CD14-positive monocyte (primary cell): ENCODE data around the gene ACER1. TPM values are rescaled to one million over a fixed set of nuclear protein-coding genes. Genes with fewer than 3 reads are reported as not detected.

Experiments used
- DNase-seq, 3 donors: peaks; one replicate each; pipeline ENCODE4 v3.0.0-alpha.2; 2011 to 2022
- H2AFZ ChIP-seq: 2 replicates; pipeline ENCODE4 v1.6.0; 2012; ENCODE audit warnings: mild to moderate bottlenecking, low read depth, low read length, inconsistent platforms; ENCODE audit not compliant: insufficient read depth, poor library complexity, severe bottlenecking
- H3K27ac ChIP-seq, 2 donors: 1 replicate in 1 of 2; 2 replicates in 1 of 2; pipeline ENCODE4 v1.5.1; 2012 to 2013; ENCODE audit warnings: low read length in 2 of 2, control low read depth in 1 of 2, inconsistent platforms in 1 of 2, low read depth in 1 of 2, mild to moderate bottlenecking in 1 of 2
- H3K27me3 ChIP-seq, 2 donors: one replicate each; pipeline versions ENCODE4 v1.6.0 to v1.6.1; 2011 to 2013; ENCODE audit warnings: low read length in 2 of 2; ENCODE audit not compliant: control insufficient read depth in 2 of 2, insufficient read depth in 2 of 2
- H3K36me3 ChIP-seq, 2 donors: replicated peaks in 1 of 2; 1 replicate in 1 of 2; 2 replicates in 1 of 2; pipeline versions ENCODE4 v1.5.1 to v1.6.1; 2012 to 2013; ENCODE audit warnings: low read length in 2 of 2, control low read depth in 1 of 2, inconsistent platforms in 1 of 2, mild to moderate bottlenecking in 1 of 2; ENCODE audit not compliant: insufficient read depth in 2 of 2, control insufficient read depth in 1 of 2
- H3K4me1 ChIP-seq, 2 donors: 1 replicate in 1 of 2; 2 replicates in 1 of 2; pipeline versions ENCODE4 v1.5.1 to v1.6.1; 2012 to 2013; ENCODE audit warnings: low read length in 2 of 2, control low read depth in 1 of 2, inconsistent platforms in 1 of 2, mild to moderate bottlenecking in 1 of 2, moderate library complexity in 1 of 2; ENCODE audit not compliant: insufficient read depth in 2 of 2, control insufficient read depth in 1 of 2
- H3K4me2 ChIP-seq: replicated peaks from 2 replicates; pipeline ENCODE3; 2012; ENCODE audit warnings: low read length, moderate library complexity, mild to moderate bottlenecking; ENCODE audit not compliant: poor library complexity, severe bottlenecking; ENCODE audit errors: extremely low read depth
- H3K4me3 ChIP-seq, 3 experiments: fragments of 200-600 bp in 1 of 3; sonication (generic) in 1 of 3; replicated peaks in 1 of 3; 1 replicate in 2 of 3; 2 replicates in 1 of 3; pipeline ENCODE4 v1.5.1; 2011 to 2013; ENCODE audit warnings: low read length in 3 of 3, mild to moderate bottlenecking in 3 of 3, control low read depth in 2 of 3, low read depth in 2 of 3, inconsistent platforms in 1 of 3, moderate library complexity in 1 of 3
- H3K79me2 ChIP-seq: 2 replicates; pipeline ENCODE4 v1.6.0; 2012; ENCODE audit warnings: mild to moderate bottlenecking, control low read depth, inconsistent platforms, low read length, moderate library complexity; ENCODE audit not compliant: insufficient read depth
- H3K9ac ChIP-seq: 2 replicates; pipeline ENCODE4 v1.6.0; 2017; ENCODE audit warnings: low read length, mild to moderate bottlenecking; ENCODE audit not compliant: insufficient read depth, poor library complexity, severe bottlenecking
- H3K9me3 ChIP-seq, 2 donors: replicated peaks in 1 of 2; 1 replicate in 1 of 2; 2 replicates in 1 of 2; pipeline versions ENCODE4 v1.5.1 to v1.6.1; 2012 to 2013; ENCODE audit warnings: low read length in 2 of 2, control low read depth in 1 of 2; ENCODE audit not compliant: control insufficient read depth in 1 of 2, insufficient read depth in 1 of 2
- H4K20me1 ChIP-seq: 2 replicates; pipeline ENCODE4 v1.6.0; 2012; ENCODE audit warnings: mild to moderate bottlenecking, low read length, control low read depth, moderate library complexity; ENCODE audit not compliant: insufficient read depth
- H3K27ac Mint-ChIP-seq, 7 donors: one replicate each; pipeline ENCODE4 v1.8.0; 2020; ENCODE audit warnings: mild to moderate bottlenecking in 7 of 7, mixed read lengths in 7 of 7, moderate library complexity in 6 of 7, inconsistent platforms in 2 of 7
- H3K27me3 Mint-ChIP-seq, 3 donors: one replicate each; pipeline ENCODE4 v1.8.0; 2021 to 2022; ENCODE audit warnings: low read depth in 3 of 3, mild to moderate bottlenecking in 3 of 3, mixed read lengths in 3 of 3, moderate library complexity in 3 of 3, inconsistent platforms in 1 of 3
- H3K36me3 Mint-ChIP-seq, 2 donors: one replicate each; pipeline ENCODE4 v1.8.0; 2020; ENCODE audit warnings: mixed read lengths in 2 of 2, inconsistent platforms in 1 of 2, mild to moderate bottlenecking in 1 of 2
- H3K4me1 Mint-ChIP-seq: one replicate; pipeline ENCODE4 v1.8.0; 2020; ENCODE audit warnings: mild to moderate bottlenecking, mixed read lengths
- H3K4me3 Mint-ChIP-seq, 2 donors: one replicate each; pipeline ENCODE4 v1.8.0; 2020; ENCODE audit warnings: mild to moderate bottlenecking in 2 of 2, mixed read lengths in 2 of 2, moderate library complexity in 1 of 2
- H3K9me3 Mint-ChIP-seq, 7 donors: one replicate each; pipeline ENCODE4 v1.8.0; 2020 to 2022; ENCODE audit warnings: mixed read lengths in 7 of 7, mild to moderate bottlenecking in 6 of 7, moderate library complexity in 6 of 7, inconsistent platforms in 2 of 7
- WGBS: methylation state at CpG from one replicate; pipeline ENCODE4 v1.1.5; 2013; ENCODE audit warnings: missing lambda C conversion rate; ENCODE audit not compliant: insufficient coverage; 5-methylcytosine and 5-hydroxymethylcytosine counted together
- intact Hi-C, 2 donors: fragments of 100-400 bp; cut with micrococcal nuclease; formaldehyde crosslinking; loops; one replicate each; pipeline versions ENCODE4 v1.15.0 to v1.15.1; 2023
- polyA plus RNA-seq, 3 donors: library from polyadenylated mRNA; depleted of rRNA in 1 of 3; unstranded in 2 of 3; stranded (reverse) in 1 of 3; fragments of 300-500 nt in 2 of 3; fragments of >200 nt in 1 of 3; fragmentation: Illumina TruSeq in 2 of 3; gene quantifications; 1 replicate in 2 of 3; 2 replicates in 1 of 3; pipeline ENCODE4 v1.2.3, GENCODE V29; 2012 to 2021
- TF ChIP-seq, protein P1 (sequence below): fragments of 200-600 bp; IDR thresholded peaks from one replicate; pipeline ENCODE4 v1.8.0; 2022; ENCODE audit warnings: antibody characterized with exemption, mild to moderate bottlenecking

The ACER1 gene
- polyA plus RNA-seq, 3 donors: not detected

DNA sequence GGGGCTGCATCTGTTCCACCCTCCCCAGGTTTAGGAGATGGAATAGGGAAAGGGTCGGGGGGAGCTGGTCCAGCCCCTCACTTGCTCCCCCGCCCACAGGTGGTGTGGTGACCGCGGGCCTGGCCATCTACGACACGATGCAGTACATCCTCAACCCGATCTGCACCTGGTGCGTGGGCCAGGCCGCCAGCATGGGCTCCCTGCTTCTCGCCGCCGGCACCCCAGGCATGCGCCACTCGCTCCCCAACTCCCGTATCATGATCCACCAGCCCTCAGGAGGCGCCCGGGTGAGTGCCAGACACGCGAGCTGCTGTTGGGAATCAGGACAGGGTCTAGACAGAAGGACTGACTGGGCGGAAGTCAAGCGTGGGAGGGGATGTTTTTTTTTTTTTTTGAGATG is 30.9 kb upstream of the ACER1 start:
- WGBS: 97% methylated on average over 16 of the region's 21 CpGs
- intact Hi-C loops: no loop called here
- Mint-ChIP-seq H3K4me1 (peaks cover 18% of the 10 kb centered on the region), H3K4me3 (no peak overlapping the region), H3K9me3 (peaks cover 0 to 4% (median 0%) of the 10 kb centered on the region in 7 donors), H3K27me3 (peaks cover 0 to 2% (median 0%) of the 10 kb centered on the region in 3 donors), H3K36me3 (peaks cover 37 to 57% of the 10 kb centered on the region in 2 donors), H3K27ac (peak overlapping the region in 1 of 7 donors; percentile 2)
- Histone ChIP-seq H3K27me3 (no peaks in the 10 kb centered on the region), H2AFZ (no peak overlapping the region), H3K27ac (no peak overlapping the region), H3K4me3 (no peak overlapping the region), H4K20me1 (no peaks in the 10 kb centered on the region), H3K4me1 (peaks cover 12 to 19% of the 10 kb centered on the region in 2 donors), H3K9ac (no peak overlapping the region), H3K36me3 (peaks cover 33 to 49% of the 10 kb centered on the region in 2 donors), H3K9me3 (no peaks in the 10 kb centered on the region), H3K4me2 (no peak overlapping the region), H3K79me2 (peaks cover 11% of the 10 kb centered on the region)
- DNase-seq: no peak
- TF ChIP-seq, protein P1, sequence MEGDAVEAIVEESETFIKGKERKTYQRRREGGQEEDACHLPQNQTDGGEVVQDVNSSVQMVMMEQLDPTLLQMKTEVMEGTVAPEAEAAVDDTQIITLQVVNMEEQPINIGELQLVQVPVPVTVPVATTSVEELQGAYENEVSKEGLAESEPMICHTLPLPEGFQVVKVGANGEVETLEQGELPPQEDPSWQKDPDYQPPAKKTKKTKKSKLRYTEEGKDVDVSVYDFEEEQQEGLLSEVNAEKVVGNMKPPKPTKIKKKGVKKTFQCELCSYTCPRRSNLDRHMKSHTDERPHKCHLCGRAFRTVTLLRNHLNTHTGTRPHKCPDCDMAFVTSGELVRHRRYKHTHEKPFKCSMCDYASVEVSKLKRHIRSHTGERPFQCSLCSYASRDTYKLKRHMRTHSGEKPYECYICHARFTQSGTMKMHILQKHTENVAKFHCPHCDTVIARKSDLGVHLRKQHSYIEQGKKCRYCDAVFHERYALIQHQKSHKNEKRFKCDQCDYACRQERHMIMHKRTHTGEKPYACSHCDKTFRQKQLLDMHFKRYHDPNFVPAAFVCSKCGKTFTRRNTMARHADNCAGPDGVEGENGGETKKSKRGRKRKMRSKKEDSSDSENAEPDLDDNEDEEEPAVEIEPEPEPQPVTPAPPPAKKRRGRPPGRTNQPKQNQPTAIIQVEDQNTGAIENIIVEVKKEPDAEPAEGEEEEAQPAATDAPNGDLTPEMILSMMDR: no peak

DNA sequence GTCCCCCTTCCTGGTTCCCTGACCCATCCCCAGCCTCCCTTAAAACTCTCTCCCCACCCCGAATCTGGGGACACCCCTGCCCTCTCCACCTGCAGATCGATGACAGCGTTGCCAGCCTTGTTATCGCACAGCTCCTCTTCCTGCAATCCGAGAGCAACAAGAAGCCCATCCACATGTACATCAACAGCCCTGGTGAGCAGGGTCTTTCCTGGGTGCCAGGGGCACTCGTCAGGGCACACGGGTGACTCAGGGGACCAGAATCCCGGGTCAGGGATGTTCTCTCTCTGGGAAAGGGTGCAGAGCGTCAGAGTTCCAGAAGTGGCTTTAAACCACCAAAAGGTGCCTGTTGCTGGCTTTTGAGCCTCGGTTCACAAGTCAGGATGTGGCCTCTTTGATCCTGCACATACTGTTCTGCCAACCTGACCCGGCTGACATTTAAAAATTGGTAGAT is 29.0 kb upstream of the ACER1 start:
- peak overlapping the region; percentile 73 for H3K9ac ChIP-seq
- peak overlapping the region; percentile 90 for H3K4me2 ChIP-seq
- WGBS: 40% methylated on average over 11 of the region's 11 CpGs
- H3K4me1 Mint-ChIP-seq: peaks cover 18% of the 10 kb centered on the region
- H3K4me3 Mint-ChIP-seq: peak overlapping the region; percentile 83 to 91
- H3K9me3 Mint-ChIP-seq: peaks cover 0 to 4% (median 0%) of the 10 kb centered on the region in 7 donors
- peak overlapping the region in 3 of 7 donors; percentile 15 to 87 (median 60) for H3K27ac Mint-ChIP-seq
- peaks cover 12 to 19% of the 10 kb centered on the region in 2 donors for H3K4me1 ChIP-seq
- intact Hi-C loops: no loop called here
- peaks cover 17 to 30% of the 10 kb centered on the region in 2 donors for H3K36me3 ChIP-seq
- H3K79me2 ChIP-seq: peaks cover 11% of the 10 kb centered on the region
- peak overlapping the region; percentile 55 to 91 (median 84) for H3K4me3 ChIP-seq
- no peaks in the 10 kb centered on the region for H3K9me3 ChIP-seq
- no peak for DNase-seq
- H3K27ac ChIP-seq: peak overlapping the region in 1 of 2 donors; percentile 60
- H2AFZ ChIP-seq: peak overlapping the region; percentile 91
- TF ChIP-seq, protein P1: no peak
- peaks cover 26 to 37% of the 10 kb centered on the region in 2 donors for H3K36me3 Mint-ChIP-seq
- no peaks in the 10 kb centered on the region for H4K20me1 ChIP-seq
- H3K27me3 Mint-ChIP-seq: peaks cover 0 to 1% (median 0%) of the 10 kb centered on the region in 3 donors
- H3K27me3 ChIP-seq: no peaks in the 10 kb centered on the region
